HG03460 (cell line): ENCODE results near the gene ASB9.

ENCODE experiments used
- ATAC-seq: cut with Tn5 transposase; IDR thresholded peaks from one replicate; pipeline ENCODE4 v1.9.1; 2021; ENCODE audit not compliant: unreplicated experiment

ASB9 gene

GRCh38 chrX:15194146-15194545, 75.7 kb downstream of the ASB9 start:
- no peak for ATAC-seq
